ENCODE data around the gene PIK3R1. TPM values are rescaled to one million over a fixed set of nuclear protein-coding genes. Genes with fewer than 3 reads are reported as not detected.

The PIK3R1 gene
- total RNA-seq, 1 donor from 2014 or later, result 166 TPM

- no peak for DNase-seq (ENCODE audit: low spot score)
- intact Hi-C loops (cut with DNase I), result no loop called here
Measured at GRCh38 chr5:68304421-68305052, 89.0 kb downstream of the PIK3R1 start.

GRCh38 chr5:68305223-68305870, 89.8 kb downstream of the PIK3R1 start:
- no peak for DNase-seq (ENCODE audit: low spot score)

GRCh38 chr5:68306361-68307014, 90.9 kb downstream of the PIK3R1 start:
- no peak for DNase-seq (ENCODE audit: low spot score)
- intact Hi-C loops (cut with DNase I), result no loop called here

More at GRCh38 chr5:68305223-68305870, 89.8 kb downstream of the PIK3R1 start:
- intact Hi-C loops (cut with DNase I), result no loop called here

- no peak for DNase-seq (ENCODE audit: low spot score)
- intact Hi-C loops (cut with DNase I), result no loop called here
Measured at GRCh38 chr5:68313336-68313735, 97.8 kb downstream of the PIK3R1 start.

- intact Hi-C loops (cut with DNase I), result no loop called here
Measured at GRCh38 chr5:68314465-68314864, 98.9 kb downstream of the PIK3R1 start.

GRCh38 chr5:68315679-68316271, 100.2 kb downstream of the PIK3R1 start:
- intact Hi-C loops (cut with DNase I), result no loop called here
- DNase-seq (ENCODE audit: low spot score), result no peak

More at GRCh38 chr5:68314465-68314864, 98.9 kb downstream of the PIK3R1 start:
- DNase-seq (ENCODE audit: low spot score), result no peak

GRCh38 chr5:68316469-68316868, 100.9 kb downstream of the PIK3R1 start:
- intact Hi-C loops (cut with DNase I), result no loop called here
- DNase-seq (ENCODE audit: low spot score), result no peak

GRCh38 chr5:68317646-68318045, 102.1 kb downstream of the PIK3R1 start:
- no peak for DNase-seq (ENCODE audit: low spot score)
- intact Hi-C loops (cut with DNase I), result no loop called here

- no peak for DNase-seq (ENCODE audit: low spot score)
- intact Hi-C loops (cut with DNase I), result no loop called here
Measured at GRCh38 chr5:68318955-68319705, 103.6 kb downstream of the PIK3R1 start.

GRCh38 chr5:68319706-68320412, 104.3 kb downstream of the PIK3R1 start:
- intact Hi-C loops (cut with DNase I), result no loop called here
- no peak for DNase-seq (ENCODE audit: low spot score)

- no peak for DNase-seq (ENCODE audit: low spot score)
- intact Hi-C loops (cut with DNase I), result no loop called here
Measured at GRCh38 chr5:68320413-68320986, 104.9 kb downstream of the PIK3R1 start.

GRCh38 chr5:68325065-68325580, 109.6 kb downstream of the PIK3R1 start:
- no peak for DNase-seq (ENCODE audit: low spot score)
- intact Hi-C loops (cut with DNase I), result no loop called here

GRCh38 chr5:68329554-68330255, 114.1 kb downstream of the PIK3R1 start:
- intact Hi-C loops (cut with DNase I), result no loop called here
- DNase-seq (ENCODE audit: low spot score), result no peak

- intact Hi-C loops (cut with DNase I), result no loop called here
- no peak for DNase-seq (ENCODE audit: low spot score)
Measured at GRCh38 chr5:68330574-68330973, 115.0 kb downstream of the PIK3R1 start.

- intact Hi-C loops (cut with DNase I), result no loop called here
- no peak for DNase-seq (ENCODE audit: low spot score)
Measured at GRCh38 chr5:68331192-68332079, 115.9 kb downstream of the PIK3R1 start.

GRCh38 chr5:68332080-68332451, 116.5 kb downstream of the PIK3R1 start:
- no peak for DNase-seq (ENCODE audit: low spot score)
- intact Hi-C loops (cut with DNase I), result no loop called here

- DNase-seq (ENCODE audit: low spot score), result no peak
- intact Hi-C loops (cut with DNase I), result no loop called here
Measured at GRCh38 chr5:68332556-68332955, 117.0 kb downstream of the PIK3R1 start.

All from cardiac septum (tissue), 1 donor.